Hematopoietic multipotent progenitor cell treated with erythropoietin and hydrocortisone succinate and interleukin-3 and kit ligand, for 6 days (in vitro differentiated cells): ENCODE data around the gene SLC8A3.

Source experiments
- DNase-seq: peaks from one replicate; pipeline ENCODE4 v3.0.0-alpha.2; 2015

The SLC8A3 gene

DNA sequence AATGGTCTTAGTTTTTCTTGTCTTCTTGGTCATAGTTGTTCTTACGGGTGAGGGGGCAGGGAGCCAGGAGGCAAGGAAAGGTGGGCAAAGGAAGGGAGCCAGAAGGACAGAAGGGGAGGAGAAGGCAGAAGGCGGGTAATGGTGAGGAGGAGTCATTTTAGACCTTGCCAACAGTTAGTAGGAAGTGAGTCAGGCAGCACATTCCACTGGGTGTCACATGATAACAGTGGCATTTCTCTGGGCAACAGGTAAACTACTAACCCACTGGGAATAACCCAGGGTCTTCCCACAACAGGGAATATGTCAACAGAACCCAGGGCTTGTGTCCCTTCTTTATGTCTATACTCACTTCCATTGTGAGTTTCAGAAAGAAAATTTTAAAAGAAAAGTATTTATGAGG lies 127.6 kb downstream of the SLC8A3 start:
- DNase-seq, result no peak

- no peak for DNase-seq
Measured at GRCh38 chr14:70059545-70059944, 129.2 kb downstream of the SLC8A3 start.

DNA sequence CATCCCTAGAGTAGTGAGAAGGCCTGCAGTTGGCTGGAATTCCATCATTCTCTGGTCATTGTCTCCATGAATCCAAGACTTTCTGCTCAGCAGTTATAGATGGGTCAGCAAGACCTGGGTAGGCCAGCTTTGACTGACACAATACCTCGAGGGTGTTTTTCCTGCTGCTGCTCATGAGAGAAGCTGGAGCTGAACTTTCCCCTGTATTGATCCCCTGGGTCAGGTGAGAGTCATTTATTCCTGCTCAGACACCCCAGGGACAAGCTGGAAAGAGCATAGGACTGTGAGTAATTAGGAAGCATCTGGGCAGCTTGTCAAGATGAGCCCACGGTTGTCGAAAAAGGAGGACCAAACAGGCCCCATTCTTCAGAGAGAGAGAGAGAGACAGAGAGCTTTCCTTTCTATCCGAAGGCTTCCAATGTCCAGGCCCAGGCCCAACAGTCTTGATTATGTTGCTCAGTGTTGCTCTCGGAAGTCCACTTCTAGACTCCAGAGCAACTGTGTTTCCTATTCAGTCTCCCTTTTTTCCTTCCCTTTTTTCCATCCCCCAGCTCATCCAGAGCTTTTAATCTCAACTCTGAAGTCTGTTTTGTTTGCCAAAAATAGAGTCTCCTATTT lies 131.1 kb downstream of the SLC8A3 start:
- no peak for DNase-seq

GRCh38 chr14:70052990-70053389 lies 135.8 kb downstream of the SLC8A3 start:
- peak; percentile 80 for DNase-seq

GRCh38 chr14:70050136-70050535 lies 138.6 kb downstream of the SLC8A3 start:
- no peak for DNase-seq

DNA sequence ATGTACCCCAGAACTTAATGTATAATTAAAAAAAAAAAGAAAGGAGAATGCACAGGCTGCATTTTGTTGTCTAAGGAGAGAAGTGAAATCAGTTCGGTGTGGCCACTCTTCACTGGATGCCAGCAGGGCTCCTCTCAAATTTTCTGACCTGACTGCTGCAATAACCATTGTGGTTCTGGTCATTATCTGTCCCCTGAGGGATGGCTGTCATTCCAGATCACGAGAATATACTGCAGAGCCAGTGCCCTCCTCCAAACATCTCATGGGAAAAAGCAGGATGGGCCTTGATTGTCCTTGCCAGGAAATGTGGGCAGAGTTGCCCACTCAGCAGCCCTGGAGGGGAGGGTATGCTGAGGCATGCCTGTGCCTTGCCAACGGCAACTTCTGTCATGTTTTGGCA lies 139.1 kb downstream of the SLC8A3 start:
- no peak for DNase-seq

DNA sequence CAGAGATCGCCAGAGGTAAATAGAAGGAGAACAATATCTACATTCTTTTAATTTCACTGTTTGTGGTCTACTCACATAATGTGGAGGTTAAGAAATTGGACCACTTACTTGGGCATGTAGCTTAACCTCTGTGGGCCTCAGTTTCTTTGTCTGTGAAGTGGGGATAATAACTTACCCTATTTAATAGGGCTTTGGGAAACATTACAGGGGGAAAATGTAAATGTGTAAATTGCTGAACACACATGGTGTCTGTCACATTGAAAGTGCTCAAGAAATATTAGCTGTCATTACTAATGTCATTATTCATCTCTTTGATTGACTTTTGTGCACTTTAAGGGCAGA lies 140.5 kb downstream of the SLC8A3 start:
- no peak for DNase-seq

DNA sequence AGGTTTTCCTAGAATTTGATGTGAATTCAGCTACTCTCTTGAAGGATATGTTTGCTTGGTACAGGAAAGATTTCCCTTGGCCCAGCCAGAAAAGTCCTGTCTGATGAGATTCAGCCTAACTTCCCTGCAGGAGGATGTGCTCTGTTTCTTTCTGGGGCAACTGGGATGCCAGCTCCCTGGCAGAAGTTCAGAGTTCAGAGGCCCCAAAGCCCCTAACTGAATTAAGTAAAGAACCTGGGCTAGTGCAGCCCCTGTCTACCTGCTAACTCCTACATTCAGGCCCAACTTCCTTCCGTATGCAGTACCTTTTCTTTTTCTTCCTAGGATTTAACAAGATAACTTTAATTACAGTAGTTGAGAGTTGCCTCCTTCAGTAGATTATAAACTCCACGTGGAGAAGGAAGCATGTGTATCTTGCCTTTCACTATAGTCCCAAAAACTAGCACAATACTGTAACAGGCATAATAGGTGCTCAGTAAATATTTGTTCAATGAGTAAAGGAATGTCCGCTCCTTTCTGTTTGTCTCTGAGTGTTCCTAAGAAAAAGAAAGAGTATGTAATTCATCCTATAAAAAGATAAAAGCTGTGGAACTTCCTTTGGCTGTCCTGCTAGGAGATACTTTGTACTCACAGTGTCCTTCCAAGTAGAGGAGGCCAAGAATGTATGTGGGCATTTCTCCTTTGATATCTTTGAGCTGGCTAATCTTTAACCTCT lies 141.0 kb downstream of the SLC8A3 start:
- no peak for DNase-seq

DNA sequence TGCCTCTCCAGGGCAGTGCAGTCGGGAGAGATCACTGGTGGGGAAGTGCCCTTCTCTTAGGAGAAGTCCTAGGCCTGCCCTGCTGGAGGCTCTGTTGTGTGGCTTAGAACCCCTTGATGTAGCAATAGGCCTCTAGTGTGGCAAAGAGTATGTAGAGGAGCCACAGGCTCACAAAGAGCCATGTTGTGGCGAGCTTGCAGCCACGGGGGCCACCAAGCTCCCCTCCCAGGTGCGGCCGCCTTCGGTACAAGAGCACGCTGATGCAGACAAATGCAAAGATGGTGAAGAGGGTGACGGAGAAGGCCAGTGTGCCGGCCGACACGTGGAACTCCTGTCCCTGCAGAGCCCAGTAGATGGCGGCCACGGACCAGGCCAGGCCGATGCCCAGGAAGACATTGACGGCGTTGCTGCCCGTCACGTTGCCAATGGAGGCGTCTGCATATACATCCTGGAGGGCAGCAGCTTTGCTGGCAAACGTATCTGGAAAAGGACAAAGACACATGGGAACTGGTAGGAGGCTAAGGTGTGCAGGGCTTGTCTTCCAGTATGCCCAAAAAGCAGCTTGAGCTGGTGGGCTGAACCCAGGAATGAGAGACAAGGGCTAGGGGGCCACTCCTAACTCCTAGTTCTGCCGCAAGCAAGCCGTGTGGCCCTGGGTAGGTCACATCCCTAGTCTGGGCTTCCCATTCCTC lies 142.8 kb downstream of the SLC8A3 start:
- DNase-seq, result peak; percentile 51

- DNase-seq, result peak; percentile 11
Measured at GRCh38 chr14:70045310-70045709, 143.4 kb downstream of the SLC8A3 start.

DNA sequence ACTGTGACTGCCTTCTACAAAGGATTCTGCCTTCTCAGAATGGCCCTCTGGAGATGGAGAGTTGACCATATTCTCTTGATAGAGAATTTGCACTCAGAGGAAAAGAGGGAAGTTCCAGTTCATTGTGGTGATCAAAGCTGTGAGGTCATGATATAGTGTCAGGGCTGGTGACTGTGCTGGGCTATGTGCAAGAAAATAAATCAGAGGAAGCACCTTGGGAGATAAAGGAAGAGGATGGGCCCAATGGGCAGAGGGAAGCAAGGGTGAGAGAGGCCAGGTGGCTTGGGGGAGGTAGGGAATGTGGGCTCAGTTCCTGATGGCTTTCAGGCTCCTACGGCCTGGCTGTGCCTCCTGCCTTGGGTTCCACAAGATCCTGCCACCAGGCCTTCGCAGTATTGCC lies 145.8 kb downstream of the SLC8A3 start:
- DNase-seq, result no peak

DNA sequence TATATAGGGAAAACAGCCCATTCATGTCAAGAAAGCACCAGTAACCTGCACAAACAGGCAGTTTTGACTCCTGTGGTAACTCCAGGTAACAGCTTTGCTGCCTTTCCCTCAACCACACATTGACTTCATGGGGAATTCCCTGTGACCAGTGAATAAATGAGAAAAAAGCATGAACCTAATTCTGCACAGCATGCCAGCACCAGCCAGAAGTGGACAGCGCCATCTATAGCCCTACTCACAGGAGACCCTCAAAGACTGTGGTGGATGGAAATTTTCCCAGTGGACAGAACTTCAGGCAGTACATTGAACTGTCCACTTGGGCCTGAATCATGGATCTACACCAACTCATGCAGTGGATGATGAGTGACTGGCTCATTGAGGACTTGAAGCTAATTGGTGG lies 152.1 kb downstream of the SLC8A3 start:
- no peak for DNase-seq

DNA sequence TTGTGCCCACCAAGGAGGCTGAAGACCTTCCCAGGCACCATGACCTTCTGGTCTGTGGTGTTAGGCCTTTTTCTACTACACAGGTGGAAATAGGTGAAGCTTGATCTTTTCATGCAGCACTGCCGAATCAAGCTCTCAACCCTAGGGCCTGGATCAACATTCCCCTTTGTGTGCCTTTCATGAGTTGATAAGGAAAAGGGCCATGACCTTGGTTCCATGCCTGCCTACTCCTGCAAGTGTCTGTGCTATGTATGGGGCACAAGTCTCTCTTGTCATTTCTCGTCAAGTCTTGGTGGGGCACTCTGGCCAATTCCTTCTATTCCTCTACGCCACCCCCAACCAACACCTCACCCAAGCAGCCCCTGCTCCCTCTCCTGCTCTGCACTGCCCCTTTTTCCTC lies 154.5 kb downstream of the SLC8A3 start:
- DNase-seq, result no peak

GRCh38 chr14:70033561-70033960 lies 155.2 kb downstream of the SLC8A3 start:
- DNase-seq, result no peak

GRCh38 chr14:70033116-70033515 lies 155.6 kb downstream of the SLC8A3 start:
- no peak for DNase-seq

DNA sequence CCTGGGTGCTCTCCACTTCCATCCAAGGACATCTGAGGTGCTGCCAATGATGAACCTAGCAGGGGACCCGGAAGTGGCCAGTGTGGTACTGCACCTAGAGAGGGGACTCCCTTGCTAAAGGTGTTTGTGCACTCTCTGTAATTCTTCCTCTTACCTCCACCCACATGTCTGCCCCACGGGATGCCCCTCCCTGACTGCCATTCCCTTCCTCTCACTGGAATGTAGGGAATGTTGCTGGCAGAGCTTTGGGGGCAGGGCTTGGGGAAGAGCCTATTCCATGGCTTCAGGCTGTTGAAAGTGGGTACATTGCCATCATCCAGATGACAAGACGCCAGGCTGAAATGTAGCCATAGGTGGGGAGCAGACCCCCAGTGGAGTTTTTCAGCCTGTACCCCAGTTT lies 156.3 kb downstream of the SLC8A3 start:
- no peak for DNase-seq

DNA sequence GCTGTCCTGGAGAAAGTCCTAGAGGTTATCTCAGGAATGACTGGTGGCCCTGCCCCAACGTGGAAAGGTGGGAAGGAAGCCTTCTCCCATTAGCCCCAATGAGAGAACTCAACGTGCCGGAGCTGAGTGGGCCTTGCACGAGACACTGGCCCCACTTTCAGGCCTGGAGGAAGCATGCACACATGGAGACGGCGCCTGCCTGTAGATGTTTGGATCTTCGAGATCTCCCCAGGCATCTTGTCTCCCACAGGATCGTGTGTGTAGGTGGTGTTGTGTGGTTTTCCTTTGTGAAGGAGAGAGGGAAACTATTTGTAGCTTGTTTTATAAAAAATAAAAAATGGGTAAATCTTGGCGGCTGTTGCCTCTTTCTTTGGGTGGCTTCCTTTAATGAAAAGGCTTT lies 156.7 kb downstream of the SLC8A3 start:
- no peak for DNase-seq

GRCh38 chr14:70029296-70030132 lies 159.2 kb downstream of the SLC8A3 start:
- DNase-seq, result no peak

DNA sequence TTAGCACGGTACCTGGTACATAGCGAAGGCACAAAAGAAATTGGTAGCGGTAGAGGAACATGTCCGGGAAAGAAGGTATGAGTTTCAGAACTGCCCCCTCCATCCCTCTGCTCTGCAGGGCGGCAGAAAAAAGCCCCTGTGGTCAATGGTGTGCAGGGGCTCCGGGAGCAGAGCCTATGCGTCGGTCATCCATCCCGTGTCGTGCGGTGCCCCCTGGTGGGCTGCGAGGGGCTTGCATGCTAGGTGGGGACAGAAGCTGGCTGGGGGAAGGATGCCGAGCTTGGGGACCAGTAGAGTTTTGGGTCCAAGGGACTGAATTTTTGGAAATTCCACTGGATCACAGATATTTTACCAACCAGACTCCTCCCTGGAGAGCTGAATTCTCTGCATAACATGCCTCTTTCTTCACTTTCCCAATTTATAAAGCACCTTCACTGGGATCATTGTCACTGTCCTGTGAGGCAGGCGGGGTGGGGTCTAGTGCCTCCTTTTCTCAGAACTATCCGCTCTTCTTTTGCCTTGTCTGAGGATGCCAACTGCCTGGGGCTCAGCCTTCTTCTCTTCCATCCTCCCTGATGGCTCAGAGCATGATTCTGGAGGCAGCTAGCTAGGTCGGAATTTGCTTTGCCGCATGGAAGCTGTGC lies 160.8 kb downstream of the SLC8A3 start:
- peak; percentile 73 for DNase-seq

GRCh38 chr14:70023871-70024270 lies 164.9 kb downstream of the SLC8A3 start:
- no peak for DNase-seq

- DNase-seq, result no peak
Measured at GRCh38 chr14:70022771-70023445, 165.8 kb downstream of the SLC8A3 start.

GRCh38 chr14:70021548-70022220 lies 167.1 kb downstream of the SLC8A3 start:
- no peak for DNase-seq
